Activated naive CD4-positive, alpha-beta T cell treated with Interleukin-2 at 50 U/mL for 16 hours (primary cell): ENCODE data around the gene UBASH3A.

Source experiments
- DNase-seq: peaks from one replicate; pipeline ENCODE4 v3.0.0-alpha.2; 2020

UBASH3A gene

GRCh38 chr21:42471206-42471605 lies 67.5 kb downstream of the UBASH3A start:
- DNase-seq, result no peak

- DNase-seq, result no peak
These were observed 68.1 kb downstream of the UBASH3A start for GRCh38 chr21:42471716-42472330.

GRCh38 chr21:42472521-42472920 lies 68.8 kb downstream of the UBASH3A start:
- DNase-seq, result no peak

GRCh38 chr21:42473498-42474042 lies 69.9 kb downstream of the UBASH3A start:
- DNase-seq, result no peak

GRCh38 chr21:42474043-42474831 lies 70.5 kb downstream of the UBASH3A start:
- no peak for DNase-seq

DNA sequence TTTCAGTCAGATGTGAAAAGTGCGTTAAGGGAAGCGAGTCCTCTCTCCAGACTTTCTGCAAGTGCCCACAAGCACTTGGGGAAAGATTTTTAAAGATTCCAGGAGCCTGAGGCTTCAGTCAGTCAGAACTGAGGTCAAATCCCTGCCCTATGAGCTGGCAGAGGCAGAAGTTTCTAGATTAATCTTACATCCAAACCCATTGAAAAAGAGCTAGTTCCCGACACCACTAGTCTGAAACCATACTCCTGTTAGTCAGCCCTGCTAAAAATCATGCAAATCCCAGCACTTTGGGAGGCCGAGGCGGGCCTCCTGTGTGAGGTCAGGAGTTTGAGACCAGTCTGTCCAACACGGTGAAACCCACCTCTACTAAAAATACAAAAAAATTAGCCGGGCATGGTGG lies 71.3 kb downstream of the UBASH3A start:
- DNase-seq, result no peak

DNA sequence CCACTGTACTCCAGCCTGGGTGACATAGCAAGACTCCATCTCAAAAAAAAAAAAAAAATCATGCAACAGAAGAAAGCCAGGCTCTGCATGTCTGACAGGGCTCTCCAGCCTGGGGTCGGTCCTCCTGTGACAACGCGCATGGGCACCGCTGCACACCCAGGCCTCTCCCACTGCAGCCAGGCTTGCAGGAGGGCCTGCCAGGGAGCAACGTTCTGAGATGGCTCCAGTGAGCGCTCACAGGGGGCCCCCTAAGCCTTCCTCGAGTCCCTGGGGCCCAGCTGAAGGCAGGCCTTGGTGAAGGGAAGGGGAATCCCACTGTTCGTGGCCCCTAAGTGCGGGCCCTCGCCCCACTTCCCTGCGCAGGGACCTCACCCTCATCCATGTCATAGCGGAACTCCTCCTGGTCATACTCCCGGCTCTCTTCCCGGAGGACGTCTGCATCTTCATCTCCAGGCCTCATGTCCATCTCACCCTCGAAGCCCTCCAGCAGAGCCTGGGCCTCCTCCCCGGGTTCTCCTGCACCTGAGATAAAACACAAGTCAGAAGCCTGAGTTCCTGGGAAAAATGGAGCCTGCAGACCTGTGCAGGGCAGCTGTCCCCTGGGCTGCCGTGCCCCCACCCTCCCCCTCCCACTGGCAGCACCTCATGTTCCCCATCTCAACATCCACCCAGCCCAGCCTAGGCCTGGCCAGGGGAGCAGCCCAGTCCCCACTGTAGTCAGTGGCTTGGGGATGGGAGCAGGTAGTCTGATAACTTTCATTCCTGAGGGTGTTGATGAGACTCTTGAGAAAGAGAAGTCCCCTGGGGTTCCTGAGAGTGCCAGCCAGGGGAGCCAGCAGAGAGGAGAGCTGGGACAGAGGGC lies 72.1 kb downstream of the UBASH3A start:
- no peak for DNase-seq

GRCh38 chr21:42476388-42477331 lies 73.0 kb downstream of the UBASH3A start:
- DNase-seq, result no peak

DNA sequence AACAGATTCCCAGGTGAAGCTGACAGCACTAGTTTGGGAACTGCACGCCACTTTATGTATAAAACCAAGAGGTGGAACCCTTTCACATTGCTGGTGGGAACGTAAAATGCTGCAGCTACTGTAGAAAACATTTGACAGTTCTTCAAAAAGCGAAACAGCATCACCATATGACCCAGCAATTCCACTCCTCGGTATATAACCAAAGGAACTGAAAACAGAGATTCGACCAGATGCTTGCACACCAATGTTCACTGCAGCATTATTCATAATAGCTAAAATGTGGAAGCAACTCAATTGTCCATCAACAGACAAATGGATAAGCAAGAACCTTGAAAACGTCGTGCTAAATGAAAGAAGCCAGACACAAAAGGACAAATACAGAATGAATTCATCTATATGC lies 74.8 kb downstream of the UBASH3A start:
- DNase-seq, result no peak

DNA sequence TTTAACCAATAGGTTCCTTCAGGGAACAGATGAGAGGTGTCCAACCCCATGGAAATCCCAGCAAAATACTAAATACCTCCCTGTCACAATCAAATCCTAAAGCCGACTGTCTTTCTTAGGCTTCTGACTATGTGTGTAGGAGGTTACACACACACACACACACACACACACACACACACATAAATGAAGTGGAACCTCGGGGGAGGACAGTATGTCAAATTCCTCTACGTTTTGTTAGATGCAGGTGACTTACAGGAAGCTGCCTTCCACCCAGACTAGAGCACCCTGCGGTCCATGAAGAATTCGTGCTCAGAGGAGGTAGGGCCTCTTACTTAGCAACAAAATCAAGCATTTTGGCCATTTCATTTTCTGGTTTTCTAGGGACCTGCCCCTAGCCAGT lies 75.9 kb downstream of the UBASH3A start:
- no peak for DNase-seq

DNA sequence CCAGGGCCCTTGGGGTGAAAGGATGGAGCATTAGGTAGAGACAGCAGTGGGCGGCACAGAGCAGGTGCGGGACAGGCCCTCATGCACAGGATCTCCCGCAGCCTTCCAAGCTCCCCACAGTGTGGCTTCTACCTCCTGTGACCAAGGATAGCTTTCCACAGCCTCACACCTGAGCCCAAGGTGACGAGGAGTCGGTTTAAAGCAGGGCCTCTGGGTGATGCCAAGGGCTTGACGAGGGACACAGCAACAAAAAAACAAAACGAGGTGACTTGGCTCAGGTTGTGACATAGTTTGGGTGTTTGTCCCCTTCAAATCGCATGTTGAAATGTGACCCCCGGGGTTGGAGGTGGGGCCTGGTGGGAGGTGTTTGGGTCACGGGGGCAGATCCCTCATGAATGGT lies 77.0 kb downstream of the UBASH3A start:
- no peak for DNase-seq

GRCh38 chr21:42481169-42481568 lies 77.5 kb downstream of the UBASH3A start:
- no peak for DNase-seq

- DNase-seq, result no peak
These were observed 81.3 kb downstream of the UBASH3A start for GRCh38 chr21:42484966-42485365.

GRCh38 chr21:42486072-42486471 lies 82.4 kb downstream of the UBASH3A start:
- DNase-seq, result no peak

GRCh38 chr21:42486531-42486930 lies 82.8 kb downstream of the UBASH3A start:
- no peak for DNase-seq

DNA sequence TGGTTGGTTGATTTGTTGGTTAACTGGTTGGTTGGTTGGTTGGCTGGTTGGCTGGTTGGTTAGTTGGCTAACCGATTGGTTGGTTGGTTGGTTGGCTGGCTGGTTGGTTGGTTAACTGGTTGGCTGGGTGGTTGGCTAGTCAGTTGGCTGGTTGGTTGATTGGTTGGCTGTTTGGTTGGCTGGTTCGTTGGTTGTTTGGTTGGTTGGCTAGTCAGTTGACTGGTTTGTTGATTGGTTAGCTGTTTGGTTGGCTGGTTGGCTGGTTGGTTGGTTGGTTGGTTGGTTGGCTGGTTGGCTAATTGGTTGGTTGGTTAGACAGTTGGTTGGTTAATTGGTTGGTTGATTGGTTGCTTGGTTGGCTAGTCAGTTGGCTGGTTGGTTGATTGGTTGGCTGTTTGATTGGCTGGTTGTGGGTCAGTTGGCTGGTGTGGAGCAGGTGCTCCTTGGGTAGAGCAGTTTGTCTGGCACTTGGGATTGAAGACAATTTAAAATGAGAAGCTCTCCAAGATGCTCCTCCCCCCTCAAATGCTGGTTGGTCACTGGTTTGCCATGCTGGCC lies 85.4 kb downstream of the UBASH3A start:
- no peak for DNase-seq

- no peak for DNase-seq
These were observed 86.3 kb downstream of the UBASH3A start for GRCh38 chr21:42489991-42490390.

DNA sequence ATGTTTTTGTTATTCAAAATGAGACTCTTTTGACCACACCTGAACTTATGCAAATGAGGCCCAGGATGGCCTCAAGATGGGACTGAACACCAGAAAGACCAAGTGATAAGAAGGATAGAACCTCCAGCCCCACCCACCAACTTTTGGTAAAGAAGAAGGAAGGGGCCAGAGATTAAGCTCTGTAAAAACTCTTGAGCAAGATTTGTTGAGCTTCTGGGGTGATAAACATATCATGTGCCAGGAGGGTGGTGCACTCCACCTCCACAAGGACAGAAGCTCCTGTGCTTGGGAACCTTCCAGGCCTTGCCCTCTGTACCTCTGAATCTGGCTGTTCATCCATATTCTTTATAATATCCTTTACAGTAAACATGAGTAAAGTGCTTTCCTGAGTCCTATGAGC lies 87.0 kb downstream of the UBASH3A start:
- no peak for DNase-seq

GRCh38 chr21:42491328-42491727 lies 87.6 kb downstream of the UBASH3A start:
- DNase-seq, result no peak

- no peak for DNase-seq
These were observed 88.5 kb downstream of the UBASH3A start for GRCh38 chr21:42492201-42492600.

- no peak for DNase-seq
These were observed 89.7 kb downstream of the UBASH3A start for GRCh38 chr21:42493109-42494060.
